Fibroblast of pulmonary artery (primary cell): ENCODE data around the gene MCM10.
A peak's percentile ranks its signal among the peaks of the same experiment; 100 is the strongest.

Source experiments
- DNase-seq: peaks from one replicate; pipeline ENCODE4 v3.0.0-alpha.2; 2010; ENCODE audit warnings: low read depth
- H3K4me3 ChIP-seq: replicated peaks from 2 replicates; pipeline ENCODE4 v1.5.1; 2011; ENCODE audit warnings: low read depth, mild to moderate bottlenecking, control low read depth, low read length, moderate library complexity
- CTCF ChIP-seq: IDR thresholded peaks from 2 replicates; pipeline ENCODE4 v1.5.1; 2011; ENCODE audit warnings: mild to moderate bottlenecking, control low read depth, low read length, inconsistent platforms; ENCODE audit errors: missing control alignments

Gene MCM10

GRCh38 chr10:13193637-13194036 is 32.3 kb downstream of the MCM10 start:
- H3K4me3 ChIP-seq = no peak overlapping the region
- TF ChIP-seq CTCF = no peak
- peak; percentile 40 for DNase-seq

- no peak for TF ChIP-seq CTCF
- H3K4me3 ChIP-seq = no peak overlapping the region
- no peak for DNase-seq
Measured at GRCh38 chr10:13195016-13195415, 33.7 kb downstream of the MCM10 start.

- TF ChIP-seq CTCF = no peak
- H3K4me3 ChIP-seq = no peak overlapping the region
- no peak for DNase-seq
Measured at GRCh38 chr10:13201132-13201531, 39.8 kb downstream of the MCM10 start.

GRCh38 chr10:13206091-13206490 is 44.7 kb downstream of the MCM10 start:
- no peak overlapping the region for H3K4me3 ChIP-seq
- no peak for TF ChIP-seq CTCF
- DNase-seq = no peak

GRCh38 chr10:13206546-13207443 is 45.4 kb downstream of the MCM10 start:
- no peak overlapping the region for H3K4me3 ChIP-seq
- TF ChIP-seq CTCF = peak; percentile 69
- DNase-seq = peak; percentile 79

GRCh38 chr10:13213163-13213562 is 51.8 kb downstream of the MCM10 start:
- TF ChIP-seq CTCF = no peak
- H3K4me3 ChIP-seq = no peak overlapping the region
- DNase-seq = no peak

- no peak for TF ChIP-seq CTCF
- no peak overlapping the region for H3K4me3 ChIP-seq
- DNase-seq = no peak
Measured at GRCh38 chr10:13218878-13219277, 57.5 kb downstream of the MCM10 start.
